HCT116 (cell line): ENCODE measurements around the gene FAM135A. TPM values are rescaled to one million over a fixed set of nuclear protein-coding genes. Genes with fewer than 3 reads are reported as not detected.
A peak's percentile ranks its signal among the peaks of the same experiment; 100 is the strongest.

Experiments
- ATAC-seq: fragments of 200-7000 bp; cut with Tn5 transposase; 2 replicates; pipeline ENCODE4 v1.9.1; 2020; ENCODE audit warnings: mild to moderate bottlenecking, moderate library complexity
- BruUV-seq: library from RNA; stranded (reverse); fragments of 400-500 nt; replicated peaks from 2 replicates; lab custom pipeline; 2021; lab: Mats Ljungman, UMichigan
- CTCF ChIA-PET: fragments of 300-600 bp; sonication (Branson Sonifier 250); formaldehyde crosslinking; loops from one replicate; lab custom pipeline; 2021; ENCODE audit warnings: antibody characterized with exemption; lab: Charles Lee
- POLR2A ChIA-PET: fragments of 300-600, 350-600 bp; sonication (Branson Sonifier 250); formaldehyde crosslinking; loops from one replicate; lab custom pipeline; 2021; ENCODE audit warnings: antibody characterized with exemption; lab: Charles Lee
- RAD21 ChIA-PET, 2 experiments: fragments of 300-600 bp; sonication (Branson Sonifier 250); formaldehyde crosslinking; loops; one replicate each; lab custom pipeline; 2023; ENCODE audit warnings: low total read pairs in 2 of 2; ENCODE audit not compliant: uncharacterized antibody in 2 of 2, unreplicated experiment in 2 of 2, low non-redundant PET in 1 of 2; lab: Charles Lee
- DNase-seq: peaks from one replicate; pipeline ENCODE4 v3.0.0-alpha.2; 2010; ENCODE audit warnings: low read depth, low spot score
- H2AFZ ChIP-seq: fragments of 200-600 bp; shearing (Covaris generic), sonication (generic); 2 replicates; pipeline ENCODE4 v1.6.1; 2017; ENCODE audit warnings: low read depth, mixed run types, mixed read lengths, antibody characterized with exemption, low read length; ENCODE audit not compliant: poor library complexity, severe bottlenecking
- H3K27ac ChIP-seq: 2 replicates; pipeline ENCODE4 v1.5.1; 2012; ENCODE audit warnings: low read depth, low read length
- H3K27me3 ChIP-seq: fragments of 200-600 bp; sonication (generic); 2 replicates; pipeline ENCODE4 v1.6.1; 2016; ENCODE audit warnings: mixed run types, low read length, mixed read lengths; ENCODE audit not compliant: insufficient read depth
- H3K36me3 ChIP-seq, 2 experiments: fragments of 200-500 bp in 1 of 2; fragments of 200-600 bp in 1 of 2; sonication (Bioruptor generic) in 1 of 2; sonication (generic) in 1 of 2; 2 replicates each; pipeline versions ENCODE4 v1.5.1 to v1.6.1; 2014 to 2016; ENCODE audit warnings: low read length in 2 of 2, inconsistent platforms in 1 of 2, mixed read lengths in 1 of 2, mixed run types in 1 of 2; ENCODE audit not compliant: insufficient read depth in 2 of 2, control insufficient read depth in 1 of 2
- H3K4me1 ChIP-seq, 2 experiments: fragments of 200-600 bp in 1 of 2; sonication (generic) in 1 of 2; 2 replicates each; pipeline versions ENCODE4 v1.5.1 to v1.6.1; 2012 to 2017; ENCODE audit warnings: low read length in 2 of 2, inconsistent platforms in 1 of 2, mild to moderate bottlenecking in 1 of 2, mixed read lengths in 1 of 2, mixed run types in 1 of 2, moderate library complexity in 1 of 2; ENCODE audit not compliant: insufficient read depth in 2 of 2, control insufficient read depth in 1 of 2
- H3K4me2 ChIP-seq: fragments of 200-600 bp; sonication (generic); 2 replicates; pipeline ENCODE4 v1.6.1; 2017; ENCODE audit warnings: mixed run types, low read length, mixed read lengths
- H3K4me3 ChIP-seq, 2 experiments: fragments of 200-600 bp in 1 of 2; sonication (generic) in 1 of 2; replicated peaks in 1 of 2; 2 replicates each; pipeline ENCODE4 v1.5.1; 2011 to 2016; ENCODE audit warnings: low read length in 2 of 2, control low read depth in 1 of 2, low read depth in 1 of 2, mild to moderate bottlenecking in 1 of 2, mixed read lengths in 1 of 2, mixed run types in 1 of 2
- H3K79me2 ChIP-seq: fragments of 200-600 bp; sonication (generic); 2 replicates; pipeline ENCODE4 v1.6.1; 2017; ENCODE audit warnings: mild to moderate bottlenecking, mixed run types, low read length, moderate library complexity, mixed read lengths; ENCODE audit not compliant: insufficient read depth
- H3K9ac ChIP-seq: fragments of 200-600 bp; sonication (generic); 2 replicates; pipeline ENCODE4 v1.6.1; 2016; ENCODE audit warnings: low read length, mixed read lengths
- H3K9me2 ChIP-seq: fragments of 200-600 bp; sonication (generic), shearing (Covaris generic); 2 replicates; pipeline ENCODE4 v1.6.1; 2017; ENCODE audit warnings: mixed run types, mild to moderate bottlenecking, moderate library complexity; ENCODE audit not compliant: insufficient read depth
- H3K9me3 ChIP-seq, 2 experiments: fragments of 200-500 bp in 1 of 2; fragments of 200-600 bp in 1 of 2; sonication (Bioruptor generic) in 1 of 2; sonication (generic) in 1 of 2; 2 replicates each; pipeline ENCODE4 v1.6.1; 2014 to 2017; ENCODE audit warnings: low read length in 2 of 2, mixed read lengths in 2 of 2, inconsistent platforms in 1 of 2, low read depth in 1 of 2, mild to moderate bottlenecking in 1 of 2, mixed run types in 1 of 2, moderate library complexity in 1 of 2; ENCODE audit not compliant: control insufficient read depth in 1 of 2, insufficient read depth in 1 of 2
- H4K20me1 ChIP-seq: fragments of 200-600 bp; sonication (generic), shearing (Covaris generic); 2 replicates; pipeline ENCODE4 v1.6.1; 2017; ENCODE audit warnings: mixed run types, mild to moderate bottlenecking, moderate library complexity; ENCODE audit not compliant: insufficient read depth
- CEBPB ChIP-seq: IDR thresholded peaks from 2 replicates; pipeline ENCODE4 v1.6.1; 2012; ENCODE audit warnings: low read depth
- EGR1 ChIP-seq: IDR thresholded peaks from 2 replicates; pipeline ENCODE4 v1.6.1; 2012; ENCODE audit warnings: low read depth
- EZH2phosphoT487 ChIP-seq: fragments of 200-600 bp; IDR thresholded peaks from 2 replicates; pipeline ENCODE4 v1.6.1; 2018; ENCODE audit warnings: antibody characterized with exemption, borderline replicate concordance
- JUND ChIP-seq: IDR thresholded peaks from 2 replicates; pipeline ENCODE4 v1.6.1; 2012
- POLR2A ChIP-seq: IDR thresholded peaks from 2 replicates; pipeline ENCODE4 v1.7.0; 2011; ENCODE audit warnings: borderline replicate concordance; ENCODE audit not compliant: insufficient read depth, insufficient read length; ENCODE audit errors: extremely low read depth
- SIN3A ChIP-seq: IDR thresholded peaks from 2 replicates; pipeline ENCODE4 v1.6.1; 2012; ENCODE audit warnings: low read depth
- TCF7L2 ChIP-seq: IDR thresholded peaks from 2 replicates; pipeline ENCODE4 v1.7.0; 2011; ENCODE audit warnings: borderline replicate concordance, inconsistent platforms; ENCODE audit not compliant: insufficient read depth, insufficient read length; ENCODE audit errors: extremely low read depth
- intact Hi-C: fragments of 100-400 bp; cut with micrococcal nuclease; formaldehyde crosslinking; loops from 2 replicates; pipeline ENCODE4 v1.10.0; 2022
- total RNA-seq: library from RNA; stranded (reverse); gene quantifications from one replicate; pipeline ENCODE4 v1.2.1, GENCODE V29; 2021; ENCODE audit not compliant: unreplicated experiment
- TF ChIP-seq, protein P1 (sequence below), 3 experiments: fragments of 200-600 bp in 1 of 3; sonication (generic) in 1 of 3; IDR thresholded peaks in 2 of 3; conservative IDR thresholded peaks in 1 of 3; 2 replicates each; pipeline ENCODE4 v1.5.1; 2012 to 2017; ENCODE audit warnings: low read depth in 2 of 3, low read length in 2 of 3, antibody characterized with exemption in 1 of 3, borderline replicate concordance in 1 of 3, control low read depth in 1 of 3, mild to moderate bottlenecking in 1 of 3, mixed read lengths in 1 of 3, mixed run types in 1 of 3, moderate library complexity in 1 of 3; ENCODE audit not compliant: insufficient read depth in 1 of 3
- TF ChIP-seq, protein P2 (sequence below): IDR thresholded peaks from 2 replicates; pipeline ENCODE4 v1.6.1; 2012

Gene FAM135A
- total RNA-seq, 1 experiment from 2014 or later, result 20.8 TPM

DNA sequence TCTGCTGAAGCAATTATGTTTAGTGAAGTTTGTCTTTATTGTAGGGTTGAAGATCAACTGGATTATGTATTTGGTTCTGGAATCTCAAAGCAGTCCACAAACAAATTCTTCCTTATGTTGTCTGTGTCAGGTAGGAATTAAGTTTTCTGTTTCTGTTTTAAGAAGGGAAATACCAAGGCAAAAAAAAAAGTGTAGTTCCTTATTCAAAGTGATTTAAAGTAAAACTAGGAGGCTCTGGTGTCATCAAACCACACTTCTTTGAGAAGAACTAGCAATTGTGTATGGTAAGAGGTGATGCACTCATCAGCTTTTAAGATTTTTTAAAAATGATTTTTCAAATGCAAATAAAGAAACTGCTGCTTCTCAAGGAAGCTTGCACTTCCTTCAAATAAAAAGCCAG lies 1.9 kb downstream of the FAM135A start:
- Histone ChIP-seq H3K27ac (no peak overlapping the region), H3K79me2 (peaks cover 67% of the 10 kb centered on the region), H2AFZ (no peak overlapping the region), H3K9me3 (no peaks in the 10 kb centered on the region), H3K27me3 (no peaks in the 10 kb centered on the region), H3K9me2 (no peaks in the 10 kb centered on the region), H3K4me1 (peaks cover 7 to 21% of the 10 kb centered on the region in 2 experiments; a peak in 3 of 4 replicates), H3K36me3 (peaks cover 0 to 6% of the 10 kb centered on the region in 2 experiments; a peak in 1 of 4 replicates), H3K4me3 (no peak overlapping the region), H3K4me2 (peak overlapping the region; percentile 91; the same call in 1 of the 2 replicates), H4K20me1 (no peaks in the 10 kb centered on the region)
- intact Hi-C loops, result no loop called here
- no peak for ATAC-seq
- POLR2A ChIA-PET, result no interaction called here
- RAD21 ChIA-PET, result no interaction called here
- CTCF ChIA-PET, result no interaction called here
- no TSS peak for BruUV-seq
- no peak for TF ChIP-seq POLR2A
- no peak for TF ChIP-seq EZH2phosphoT487
- no peak for TF ChIP-seq TCF7L2
- no peak for TF ChIP-seq EGR1
- TF ChIP-seq, protein P1, sequence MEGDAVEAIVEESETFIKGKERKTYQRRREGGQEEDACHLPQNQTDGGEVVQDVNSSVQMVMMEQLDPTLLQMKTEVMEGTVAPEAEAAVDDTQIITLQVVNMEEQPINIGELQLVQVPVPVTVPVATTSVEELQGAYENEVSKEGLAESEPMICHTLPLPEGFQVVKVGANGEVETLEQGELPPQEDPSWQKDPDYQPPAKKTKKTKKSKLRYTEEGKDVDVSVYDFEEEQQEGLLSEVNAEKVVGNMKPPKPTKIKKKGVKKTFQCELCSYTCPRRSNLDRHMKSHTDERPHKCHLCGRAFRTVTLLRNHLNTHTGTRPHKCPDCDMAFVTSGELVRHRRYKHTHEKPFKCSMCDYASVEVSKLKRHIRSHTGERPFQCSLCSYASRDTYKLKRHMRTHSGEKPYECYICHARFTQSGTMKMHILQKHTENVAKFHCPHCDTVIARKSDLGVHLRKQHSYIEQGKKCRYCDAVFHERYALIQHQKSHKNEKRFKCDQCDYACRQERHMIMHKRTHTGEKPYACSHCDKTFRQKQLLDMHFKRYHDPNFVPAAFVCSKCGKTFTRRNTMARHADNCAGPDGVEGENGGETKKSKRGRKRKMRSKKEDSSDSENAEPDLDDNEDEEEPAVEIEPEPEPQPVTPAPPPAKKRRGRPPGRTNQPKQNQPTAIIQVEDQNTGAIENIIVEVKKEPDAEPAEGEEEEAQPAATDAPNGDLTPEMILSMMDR (IDR thresholded peaks at IDR 0.05 in 2 of 3, conservative IDR thresholded peaks at IDR 0.05 in 1 of 3; ENCODE audit: borderline replicate concordance in 1 of 3, insufficient read depth in 1 of 3, low read depth in 2 of 3, low read length in 2 of 3), result no peak
- TF ChIP-seq, protein P2, sequence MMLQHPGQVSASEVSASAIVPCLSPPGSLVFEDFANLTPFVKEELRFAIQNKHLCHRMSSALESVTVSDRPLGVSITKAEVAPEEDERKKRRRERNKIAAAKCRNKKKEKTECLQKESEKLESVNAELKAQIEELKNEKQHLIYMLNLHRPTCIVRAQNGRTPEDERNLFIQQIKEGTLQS, result no peak
- no peak for TF ChIP-seq CEBPB
- TF ChIP-seq JUND, result no peak
- TF ChIP-seq SIN3A, result no peak
- TF ChIP-seq, all 23 proteins: peak for 0
- H3K9ac ChIP-seq, result no peak overlapping the region
- no peak for DNase-seq
